HepG2 (cell line): ENCODE measurements around the gene C12orf60. TPM values are rescaled to one million over a fixed set of nuclear protein-coding genes. Genes with fewer than 3 reads are reported as not detected.

Experiments
- CBX1 ChIP-seq: IDR thresholded peaks from one replicate; pipeline ENCODE4 v1.6.1; 2016; ENCODE audit warnings: antibody characterized with exemption, low read depth
- CHD2 ChIP-seq: IDR thresholded peaks from 2 replicates; pipeline ENCODE4 v1.6.1; 2011; ENCODE audit warnings: low read depth, low read length, improper control_type of control experiment
- EEA1 ChIP-seq: sonication (generic); formaldehyde crosslinking; IDR thresholded peaks from 2 replicates; pipeline ENCODE4 v1.5.1; 2020; ENCODE audit warnings: mild to moderate bottlenecking, missing genetic modification reagents, borderline replicate concordance
- FOXK2 ChIP-seq: fragments of 450-650 bp; IDR thresholded peaks from 2 replicates; pipeline ENCODE4 v1.6.1; 2016
- HDAC1 ChIP-seq: sonication (generic); formaldehyde crosslinking; IDR thresholded peaks from 2 replicates; pipeline ENCODE4 v1.5.1; 2020; ENCODE audit warnings: mild to moderate bottlenecking, missing genetic modification reagents
- HDAC6 ChIP-seq: fragments of 200-600 bp; sonication (generic); IDR thresholded peaks from 2 replicates; pipeline ENCODE4 v1.7.0; 2017; ENCODE audit warnings: mild to moderate bottlenecking, antibody characterized with exemption, low read length, low read depth
- HOMEZ ChIP-seq: IDR thresholded peaks from 2 replicates; pipeline ENCODE4 v1.6.1; 2016; ENCODE audit warnings: low read depth
- MED1 ChIP-seq: sonication (generic); formaldehyde crosslinking; IDR thresholded peaks from 2 replicates; pipeline ENCODE4 v1.4.0; 2020; ENCODE audit warnings: missing genetic modification reagents
- PATZ1 ChIP-seq: sonication (generic); formaldehyde crosslinking; IDR thresholded peaks from 2 replicates; pipeline ENCODE4 v1.4.0; 2020; ENCODE audit warnings: missing genetic modification reagents
- PHF20 ChIP-seq: sonication (generic); formaldehyde crosslinking; IDR thresholded peaks from 2 replicates; pipeline ENCODE4 v1.5.0; 2020; ENCODE audit warnings: mild to moderate bottlenecking, missing genetic modification reagents
- PITX1 ChIP-seq: sonication (generic); formaldehyde crosslinking; IDR thresholded peaks from 2 replicates; pipeline ENCODE4 v1.5.1; 2020; ENCODE audit warnings: mild to moderate bottlenecking, missing genetic modification reagents
- RAD21 ChIP-seq: fragments of 450-650 bp; formaldehyde crosslinking; IDR thresholded peaks from 2 replicates; pipeline ENCODE4 v1.5.0; 2020; ENCODE audit warnings: mild to moderate bottlenecking
- SCMH1 ChIP-seq: sonication (generic); formaldehyde crosslinking; IDR thresholded peaks from 2 replicates; pipeline ENCODE4 v1.9.0; 2021; ENCODE audit warnings: missing genetic modification reagents, mild to moderate bottlenecking, borderline replicate concordance
- SIN3A ChIP-seq: IDR thresholded peaks from 2 replicates; pipeline ENCODE4 v1.6.1; 2011; ENCODE audit warnings: low read depth, mild to moderate bottlenecking, control low read depth, low read length, borderline replicate concordance
- WIZ ChIP-seq: sonication (generic); formaldehyde crosslinking; IDR thresholded peaks from 2 replicates; pipeline ENCODE4 v1.5.1; 2020; ENCODE audit warnings: mild to moderate bottlenecking, missing genetic modification reagents
- ZBTB1 ChIP-seq: sonication (generic); formaldehyde crosslinking; IDR thresholded peaks from 2 replicates; pipeline ENCODE4 v1.4.0; 2020; ENCODE audit warnings: missing genetic modification reagents, borderline replicate concordance
- ZBTB34 ChIP-seq: sonication (generic); formaldehyde crosslinking; IDR thresholded peaks from 2 replicates; pipeline ENCODE4 v1.8.0; 2022; ENCODE audit warnings: mild to moderate bottlenecking, missing genetic modification reagents
- ZBTB42 ChIP-seq: sonication (generic); formaldehyde crosslinking; IDR thresholded peaks from 2 replicates; pipeline ENCODE4 v1.5.0; 2020; ENCODE audit warnings: mild to moderate bottlenecking, missing genetic modification reagents
- ZFP36L1 ChIP-seq: sonication (generic); formaldehyde crosslinking; IDR thresholded peaks from 2 replicates; pipeline ENCODE4 v1.8.0; 2022; ENCODE audit warnings: mild to moderate bottlenecking, missing genetic modification reagents, moderate library complexity
- ZFP91 ChIP-seq: sonication (generic); formaldehyde crosslinking; IDR thresholded peaks from 2 replicates; pipeline ENCODE4 v1.9.0; 2022; ENCODE audit warnings: missing genetic modification reagents, mild to moderate bottlenecking, borderline replicate concordance
- ZMAT3 ChIP-seq: sonication (generic); formaldehyde crosslinking; conservative IDR thresholded peaks from 2 replicates; pipeline ENCODE4 v1.7.0; 2021; ENCODE audit warnings: missing genetic modification reagents
- ZNF616 ChIP-seq: sonication (generic); formaldehyde crosslinking; IDR thresholded peaks from 2 replicates; pipeline ENCODE4 v1.5.0; 2020; ENCODE audit warnings: low read depth, mild to moderate bottlenecking, missing genetic modification reagents
- ZNF768 ChIP-seq: sonication (generic); formaldehyde crosslinking; IDR thresholded peaks from 2 replicates; pipeline ENCODE4 v1.4.0; 2020; ENCODE audit warnings: missing genetic modification reagents
- ZNF776 ChIP-seq: sonication (generic); formaldehyde crosslinking; IDR thresholded peaks from 2 replicates; pipeline ENCODE4 v1.4.0; 2020; ENCODE audit warnings: mild to moderate bottlenecking, missing genetic modification reagents
- polyA plus RNA-seq, 8 experiments: library from polyadenylated mRNA; depleted of rRNA in 3 of 8; stranded (reverse) in 7 of 8; unstranded in 1 of 8; fragments of >200 nt; fragmentation: Illumina TruSeq in 4 of 8; extraction: Trizol in 4 of 8; gene quantifications; 2 replicates each; pipeline versions ENCODE4 v1.2.1 to v1.2.3, GENCODE V29; 2011 to 2016; ENCODE audit warnings: low read depth in 4 of 8, missing spikeins in 1 of 8, mixed read lengths in 1 of 8; ENCODE audit not compliant: insufficient read depth in 1 of 8
- total RNA-seq, 5 experiments: library from RNA; depleted of rRNA; stranded (reverse); fragments of >200 nt; fragmentation: Illumina TruSeq; extraction: Trizol; gene quantifications; 2 replicates each; pipeline ENCODE4 v1.2.3, GENCODE V29; 2016; ENCODE audit warnings: low read depth in 1 of 5

Gene C12orf60
- total and polyA plus RNA-seq, 2 of the 13 experiments (the other 11 are each of a cell fraction or from before 2014, with no cell fraction given) = 0.55 to 1.4 TPM

- TF ChIP-seq ZFP91 (CRISPR knock-in tag) (no peak), HDAC6 (no peak), ZBTB1 (CRISPR knock-in tag) (no peak), ZBTB42 (CRISPR knock-in tag) (no peak), SCMH1 (no peak), ZFP36L1 (0 out of 2 replicates have a peak, but pooled peaks have one; percentile 20), HDAC1 (CRISPR knock-in tag) (peak; percentile 55; the same call in 1 of the 2 replicates), ZNF768 (CRISPR knock-in tag) (no peak), WIZ (CRISPR knock-in tag) (peak; percentile 37; the same call in 1 of the 2 replicates), PITX1 (CRISPR knock-in tag) (peak; percentile 30; the same call in 1 of the 2 replicates), CBX1 (no peak), HOMEZ (CRISPR knock-in tag) (0 out of 2 replicates have a peak, but pooled peaks have one; percentile 10), CHD2 (peak; percentile 84), RAD21 (CRISPR knock-in tag) (peak; percentile 60), MED1 (CRISPR knock-in tag) (peak; percentile 54; the same call in 1 of the 2 replicates), ZNF776 (CRISPR knock-in tag) (0 out of 2 replicates have a peak, but pooled peaks have one; percentile 62), FOXK2 (no peak), ZMAT3 (CRISPR knock-in tag) (peak; percentile 41; the same call in 1 of the 2 replicates), PHF20 (no peak; the same call in 1 of the 2 replicates), ZBTB34 (CRISPR knock-in tag) (peak; percentile 89; the same call in 1 of the 2 replicates), EEA1 (peak; percentile 88; the same call in 1 of the 2 replicates), PATZ1 (peak; percentile 73), ZNF616 (CRISPR knock-in tag) (peak; percentile 50; the same call in 1 of the 2 replicates), SIN3A (peak; percentile 12; the same call in 1 of the 2 replicates)
Measured at GRCh38 chr12:14769969-14770495, 33.4 kb upstream of the C12orf60 start (continued).
